G401.6 (cell line): ENCODE measurements around the gene CDC7.
"Not testable (repeated sequence)": the region's sequence is repeated elsewhere in the genome, so short reads cannot be mapped to it uniquely, and the experiment has no call there.

Experiments
- FAIRE-seq: peaks from 2 replicates; lab custom pipeline; 2012; peaks lifted over from hg19 to GRCh38; lab: Jason Lieb, UNC

Gene CDC7

DNA sequence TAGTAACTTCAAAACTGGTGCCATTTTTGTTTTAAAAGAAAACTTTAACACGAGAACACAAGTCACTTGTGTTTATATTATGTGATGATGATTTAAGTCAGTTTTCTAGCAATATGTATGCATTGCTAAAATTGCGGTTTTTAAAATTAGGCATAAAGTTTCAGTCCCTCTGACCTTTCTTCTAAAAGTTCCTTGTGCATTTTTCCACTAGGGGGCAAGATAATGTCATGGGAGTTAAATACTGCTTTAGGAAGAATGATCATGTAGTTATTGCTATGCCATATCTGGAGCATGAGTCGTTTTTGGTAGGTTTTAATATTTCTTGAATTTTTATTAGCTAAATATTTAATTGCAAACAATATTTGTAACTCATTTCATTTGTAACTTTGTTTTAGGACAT lies 10.7 kb downstream of the CDC7 start:
- FAIRE-seq, result peak; percentile 96

- FAIRE-seq, result peak; percentile 96
These were observed 12.5 kb downstream of the CDC7 start for GRCh38 chr1:91513160-91513559.

DNA sequence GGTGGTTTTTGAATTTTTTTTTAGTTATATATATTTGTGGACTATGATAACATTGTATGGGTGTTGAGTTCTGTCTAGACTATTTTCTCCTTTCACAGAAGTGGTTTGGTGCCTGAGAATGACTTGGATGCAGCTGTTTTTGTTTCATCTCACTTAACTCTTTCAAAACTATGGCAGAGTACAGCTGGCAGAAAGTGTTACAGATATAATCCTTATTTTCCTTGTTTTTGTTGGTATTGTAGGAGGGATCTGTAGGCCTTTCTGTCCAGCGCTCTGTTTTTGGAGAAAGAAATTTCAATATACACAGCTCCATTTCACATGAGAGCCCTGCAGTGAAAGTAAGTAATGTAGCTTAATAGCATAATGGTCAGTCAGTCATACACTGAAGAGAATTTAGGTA lies 13.1 kb downstream of the CDC7 start:
- no peak for FAIRE-seq

DNA sequence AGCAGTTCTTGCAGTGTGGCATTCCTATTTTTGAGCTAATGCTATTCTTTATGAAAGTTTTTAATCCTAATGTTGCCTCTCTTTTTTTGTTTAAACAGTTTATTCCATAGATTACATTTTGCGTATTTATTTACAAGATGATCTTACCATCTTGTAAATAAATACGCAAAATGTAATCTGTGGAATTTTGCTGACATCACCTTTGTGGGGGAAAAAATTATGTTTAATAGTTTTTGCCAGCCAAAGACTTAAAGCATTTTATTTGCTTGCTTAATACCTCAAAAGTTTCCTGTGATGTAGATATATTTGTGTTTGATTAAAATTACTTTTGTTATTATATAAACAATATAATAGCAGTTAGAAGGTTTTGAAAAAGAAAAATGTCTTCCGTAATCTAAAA lies 15.3 kb downstream of the CDC7 start:
- no peak for FAIRE-seq

GRCh38 chr1:91516605-91517004 lies 16.0 kb downstream of the CDC7 start:
- FAIRE-seq, result not testable (repeated sequence)

DNA sequence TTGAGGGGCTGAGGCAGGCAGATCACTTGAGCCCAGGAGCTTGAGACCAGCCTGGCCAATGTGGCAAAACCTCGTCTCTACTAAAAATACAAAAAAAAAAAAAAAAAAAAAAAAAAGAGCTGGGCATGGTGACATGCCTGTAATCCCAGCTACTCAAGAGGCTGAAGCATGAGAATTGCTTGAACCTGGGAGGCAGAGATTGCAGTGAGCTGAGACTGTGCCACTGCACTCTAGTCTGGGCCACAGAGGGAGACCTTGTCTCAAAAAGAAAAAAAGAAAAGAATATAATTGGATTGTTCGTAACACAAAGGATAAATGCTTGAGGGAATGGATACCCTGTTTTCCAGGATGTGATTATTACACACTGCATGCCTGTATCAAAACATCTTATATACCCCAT lies 18.5 kb downstream of the CDC7 start:
- not testable (repeated sequence) for FAIRE-seq

DNA sequence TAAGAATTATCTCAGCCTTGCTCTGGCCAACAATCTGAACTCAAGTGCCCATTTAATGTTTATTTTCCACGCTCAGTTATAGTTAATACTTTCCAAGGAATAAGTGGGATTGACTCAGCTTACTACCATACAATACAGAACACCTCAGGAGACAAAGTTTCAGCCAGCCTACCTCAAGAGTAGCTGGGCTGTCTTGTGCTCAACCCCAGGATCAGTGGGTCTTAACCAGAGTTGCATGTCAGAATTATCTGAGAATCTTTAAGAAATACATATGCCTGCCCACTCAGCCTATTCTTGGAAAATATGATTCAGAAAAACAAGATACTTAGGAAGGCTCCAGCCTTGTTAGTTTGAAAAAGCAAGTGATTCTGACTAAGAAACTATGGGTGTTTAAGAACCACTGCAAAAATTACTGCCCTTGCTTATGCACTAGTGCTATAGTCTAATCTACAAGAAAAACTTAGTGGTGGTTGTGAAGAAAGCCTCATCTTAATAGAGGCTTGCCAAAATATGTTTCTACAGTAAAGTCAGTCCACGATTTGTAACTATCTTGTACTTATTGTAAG lies 20.4 kb downstream of the CDC7 start:
- no peak for FAIRE-seq

GRCh38 chr1:91523482-91523881 lies 22.8 kb downstream of the CDC7 start:
- no peak for FAIRE-seq

- FAIRE-seq, result no peak
These were observed 25.8 kb downstream of the CDC7 start for GRCh38 chr1:91526496-91526895.

DNA sequence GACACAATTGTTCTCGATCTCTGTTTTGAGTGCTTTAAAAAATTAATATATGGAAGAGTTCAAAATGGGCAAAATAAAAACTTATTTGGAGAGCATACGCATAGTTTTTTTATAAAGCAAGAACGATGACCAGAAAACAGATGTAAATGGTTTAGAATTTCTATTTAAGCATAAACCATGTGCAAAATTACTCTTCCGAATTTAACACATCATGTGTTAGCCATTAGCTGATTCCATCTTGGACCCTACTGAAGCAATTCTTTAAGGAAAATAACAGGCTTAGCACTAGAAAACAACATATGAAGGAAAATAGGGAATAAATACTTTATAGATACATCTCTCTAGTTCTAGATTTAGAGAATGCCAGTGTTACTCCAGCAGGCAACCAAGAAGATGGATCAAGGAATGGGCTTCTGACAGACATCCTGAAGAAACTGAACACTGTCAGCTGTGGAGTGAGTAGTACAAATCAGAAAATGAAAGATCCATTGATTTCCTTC lies 26.7 kb downstream of the CDC7 start:
- no peak for FAIRE-seq

- no peak for FAIRE-seq
These were observed 27.1 kb downstream of the CDC7 start for GRCh38 chr1:91527781-91528180.

GRCh38 chr1:91529856-91530255 lies 29.2 kb downstream of the CDC7 start:
- peak; percentile 67 for FAIRE-seq

DNA sequence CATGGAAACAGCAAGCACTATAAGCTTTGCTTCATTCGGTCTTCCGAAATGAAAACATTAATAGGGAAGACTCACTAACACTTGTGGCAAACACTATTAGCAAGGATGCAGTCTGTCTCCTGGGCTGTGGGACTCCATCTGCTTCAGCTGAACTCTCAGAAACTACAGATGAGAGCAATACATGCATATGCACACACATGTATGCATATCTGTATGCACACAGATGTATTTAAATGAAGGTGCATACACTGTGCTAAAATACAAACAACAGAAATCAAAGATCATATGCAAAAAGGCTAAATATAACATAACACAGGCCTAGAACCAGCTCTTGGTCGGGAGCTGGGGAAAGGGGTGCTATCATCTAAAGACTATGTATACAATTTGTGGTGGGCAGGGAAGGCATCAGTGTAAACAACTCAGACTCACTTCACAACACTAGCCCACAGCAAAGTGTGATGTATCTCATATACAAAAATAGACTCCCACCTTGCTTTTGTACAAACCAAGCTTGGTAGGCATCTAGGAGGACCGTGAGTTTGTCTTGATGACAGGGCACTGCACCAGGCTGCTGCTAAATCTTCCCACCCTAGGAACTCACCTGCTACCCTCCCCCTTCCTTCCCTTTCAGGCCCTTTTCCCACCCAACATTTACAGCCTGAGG lies 32.8 kb downstream of the CDC7 start:
- no peak for FAIRE-seq

- no peak for FAIRE-seq
These were observed 34.8 kb downstream of the CDC7 start for GRCh38 chr1:91535441-91535840.

DNA sequence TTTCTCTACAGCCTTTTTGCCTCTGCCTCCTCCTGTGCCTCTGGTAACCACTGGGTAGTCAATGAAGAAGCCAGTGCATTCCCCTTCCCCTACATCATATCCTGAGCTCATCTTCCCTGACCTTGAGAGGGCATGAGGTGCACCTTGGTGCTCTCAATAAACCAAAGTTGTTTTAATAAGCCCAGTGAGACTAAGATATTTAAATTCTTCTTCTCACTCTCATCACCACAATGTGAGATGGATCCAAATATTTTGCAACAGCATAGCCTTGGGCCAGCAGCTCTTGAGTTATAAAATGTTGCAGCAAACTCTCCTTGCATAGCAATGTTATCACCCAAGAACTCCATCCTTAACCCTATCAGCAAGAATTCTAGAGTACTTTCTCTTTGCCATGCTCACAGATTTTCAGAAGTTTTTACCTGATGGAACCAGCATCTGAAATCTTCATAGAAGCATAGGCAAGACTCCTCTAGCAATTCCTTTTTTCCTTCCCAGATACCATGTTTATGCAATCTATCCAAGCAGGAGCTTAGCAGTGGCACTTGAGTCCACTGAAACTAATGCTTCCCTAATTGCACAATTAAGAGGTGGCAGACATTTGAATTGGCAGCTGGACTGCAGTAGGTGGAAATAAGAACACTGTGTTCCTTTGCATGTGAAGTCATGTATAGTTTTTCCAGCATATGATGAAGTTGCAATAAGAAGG lies 36.8 kb downstream of the CDC7 start:
- no peak for FAIRE-seq

- no peak for FAIRE-seq
These were observed 37.3 kb downstream of the CDC7 start for GRCh38 chr1:91537987-91538304.

- FAIRE-seq, result no peak
These were observed 40.3 kb downstream of the CDC7 start for GRCh38 chr1:91540910-91541309.

- FAIRE-seq, result no peak
These were observed 41.4 kb downstream of the CDC7 start for GRCh38 chr1:91541918-91542533.

DNA sequence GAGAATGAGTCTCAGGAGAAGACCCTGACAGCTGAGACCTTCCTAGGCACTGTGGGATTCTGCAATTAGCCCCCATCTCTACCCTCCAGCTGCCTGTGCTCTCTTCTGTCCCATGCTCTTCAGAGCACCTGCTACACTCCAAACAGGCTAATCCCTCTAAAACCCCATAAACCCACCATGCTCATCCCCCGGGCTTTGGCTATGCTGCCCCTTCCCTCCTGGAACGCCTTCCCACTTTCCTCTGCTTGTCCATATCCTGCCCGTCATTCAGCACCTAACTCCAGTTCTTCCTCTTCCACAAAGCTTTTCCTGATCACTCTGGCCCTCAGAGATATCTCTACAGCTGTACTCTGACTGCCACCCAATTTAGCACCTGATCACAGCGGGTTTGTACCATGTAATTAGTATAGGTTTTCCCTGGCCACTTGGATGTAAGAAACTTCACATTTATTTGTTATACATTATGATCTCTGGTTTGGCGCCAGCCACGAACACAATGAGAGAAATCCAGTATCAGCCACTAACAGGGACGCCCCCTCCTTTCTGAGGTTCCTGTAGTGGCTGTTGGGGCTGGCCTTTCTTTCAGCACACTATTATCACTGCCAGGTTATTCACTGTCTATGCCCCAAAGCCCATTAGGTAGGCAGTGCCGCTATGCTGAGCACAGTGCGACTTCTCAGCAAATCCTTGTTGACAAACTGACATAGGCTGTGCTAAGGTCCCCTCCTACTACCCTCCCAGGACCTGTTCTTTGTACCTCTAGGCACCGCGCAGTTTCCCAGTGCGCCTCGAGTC lies 45.1 kb downstream of the CDC7 start:
- FAIRE-seq, result no peak

- FAIRE-seq, result no peak
These were observed 45.6 kb downstream of the CDC7 start for GRCh38 chr1:91546301-91546581.

GRCh38 chr1:91546876-91547275 lies 46.2 kb downstream of the CDC7 start:
- FAIRE-seq, result no peak

- no peak for FAIRE-seq
These were observed 47.9 kb downstream of the CDC7 start for GRCh38 chr1:91548376-91549040.
